BE2C (cell line): ENCODE data around the gene MKRN2OS. TPM values are rescaled to one million over a fixed set of nuclear protein-coding genes. Genes with fewer than 3 reads are reported as not detected.

Experiments used
- DNase-seq: peaks from one replicate; pipeline ENCODE4 v3.0.0-alpha.2; 2020
- H3K27me3 ChIP-seq: fragments of 250-450 bp; sonication (Bioruptor Pico); 2 replicates; pipeline ENCODE4 v1.5.1; 2020; ENCODE audit warnings: mild to moderate bottlenecking
- H3K36me3 ChIP-seq: fragments of 250-450 bp; sonication (Bioruptor Pico); 2 replicates; pipeline ENCODE4 v1.5.1; 2020; ENCODE audit warnings: mild to moderate bottlenecking
- H3K4me1 ChIP-seq: fragments of 250-450 bp; sonication (Bioruptor Pico); 2 replicates; pipeline ENCODE4 v1.5.1; 2020
- H3K4me3 ChIP-seq: 2 replicates; pipeline ENCODE4 v1.5.1; 2011; ENCODE audit warnings: low read depth, low read length
- H3K9me3 ChIP-seq: fragments of 250-450 bp; sonication (Bioruptor Pico); 2 replicates; pipeline ENCODE4 v1.5.1; 2020
- polyA plus RNA-seq: library from polyadenylated mRNA; unstranded; fragments of >200 nt; gene quantifications from one replicate; pipeline ENCODE4 v1.2.1, GENCODE V29; 2012; ENCODE audit warnings: low read depth, missing spikeins; ENCODE audit not compliant: insufficient read length, insufficient read depth
- TF ChIP-seq, protein P1 (sequence below): IDR thresholded peaks from 2 replicates; pipeline ENCODE4 v1.5.1; 2012; ENCODE audit warnings: mild to moderate bottlenecking, low read depth, low read length

MKRN2OS gene, protein sequence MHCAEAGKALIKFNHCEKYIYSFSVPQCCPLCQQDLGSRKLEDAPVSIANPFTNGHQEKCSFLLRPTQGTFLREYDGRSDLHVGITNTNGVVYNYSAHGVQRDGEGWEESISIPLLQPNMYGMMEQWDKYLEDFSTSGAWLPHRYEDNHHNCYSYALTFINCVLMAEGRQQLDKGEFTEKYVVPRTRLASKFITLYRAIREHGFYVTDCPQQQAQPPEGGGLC
- 0.49 TPM for polyA plus RNA-seq

DNA sequence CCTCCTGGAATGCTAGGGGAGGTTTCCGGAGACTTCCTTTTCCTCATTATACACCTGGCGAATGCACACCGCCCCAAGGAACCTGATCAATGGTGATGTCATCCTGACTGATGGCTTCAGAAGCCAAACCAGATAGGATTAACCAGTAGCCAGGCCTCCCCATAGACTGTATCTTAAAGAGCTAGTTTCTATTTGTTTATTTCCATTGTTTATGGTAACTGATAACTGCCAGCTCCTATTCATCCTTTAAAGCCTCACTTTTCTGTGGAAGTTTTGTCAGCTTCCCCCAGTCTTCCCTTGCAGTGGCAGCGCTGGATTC, at the start of gene MKRN2OS:
MKRN2OS (minus strand) TSS at position 27 of the 319 bp plus-strand sequence. CDS start 35 bp downstream, outside the sequence.
- DNase-seq: no peak
- Histone ChIP-seq H3K36me3 (no peaks in the 10 kb centered on the region), H3K9me3 (no peaks in the 10 kb centered on the region), H3K4me1 (no peaks in the 10 kb centered on the region), H3K4me3 (no peak within 1 kb of the TSS), H3K27me3 (no peaks in the 10 kb centered on the region)
- TF ChIP-seq, protein P1, sequence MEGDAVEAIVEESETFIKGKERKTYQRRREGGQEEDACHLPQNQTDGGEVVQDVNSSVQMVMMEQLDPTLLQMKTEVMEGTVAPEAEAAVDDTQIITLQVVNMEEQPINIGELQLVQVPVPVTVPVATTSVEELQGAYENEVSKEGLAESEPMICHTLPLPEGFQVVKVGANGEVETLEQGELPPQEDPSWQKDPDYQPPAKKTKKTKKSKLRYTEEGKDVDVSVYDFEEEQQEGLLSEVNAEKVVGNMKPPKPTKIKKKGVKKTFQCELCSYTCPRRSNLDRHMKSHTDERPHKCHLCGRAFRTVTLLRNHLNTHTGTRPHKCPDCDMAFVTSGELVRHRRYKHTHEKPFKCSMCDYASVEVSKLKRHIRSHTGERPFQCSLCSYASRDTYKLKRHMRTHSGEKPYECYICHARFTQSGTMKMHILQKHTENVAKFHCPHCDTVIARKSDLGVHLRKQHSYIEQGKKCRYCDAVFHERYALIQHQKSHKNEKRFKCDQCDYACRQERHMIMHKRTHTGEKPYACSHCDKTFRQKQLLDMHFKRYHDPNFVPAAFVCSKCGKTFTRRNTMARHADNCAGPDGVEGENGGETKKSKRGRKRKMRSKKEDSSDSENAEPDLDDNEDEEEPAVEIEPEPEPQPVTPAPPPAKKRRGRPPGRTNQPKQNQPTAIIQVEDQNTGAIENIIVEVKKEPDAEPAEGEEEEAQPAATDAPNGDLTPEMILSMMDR: no peak

DNA sequence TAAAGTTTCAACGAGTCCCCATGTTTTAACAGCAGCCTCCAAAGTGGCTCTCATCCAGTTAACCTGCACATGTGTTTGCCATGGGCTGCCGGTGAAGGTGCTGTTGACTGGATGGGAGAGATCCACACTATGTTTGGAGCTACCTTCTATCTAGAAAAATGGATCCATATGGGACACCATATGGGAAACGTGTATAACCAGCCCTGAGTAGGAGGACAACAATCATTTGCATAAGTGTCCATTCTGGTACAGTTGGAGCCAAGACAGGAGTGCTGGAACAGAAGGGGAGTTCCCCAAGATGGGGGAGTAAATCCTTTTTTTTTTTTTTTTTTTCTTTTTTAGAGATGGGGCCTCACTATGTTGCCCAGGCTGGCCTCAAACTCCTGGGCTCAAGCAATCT, 48.2 kb upstream of the MKRN2OS start:
- Histone ChIP-seq H3K27me3 (no peaks in the 10 kb centered on the region), H3K36me3 (peaks cover 14% of the 10 kb centered on the region), H3K4me3 (no peak overlapping the region), H3K9me3 (no peaks in the 10 kb centered on the region), H3K4me1 (no peaks in the 10 kb centered on the region)
- DNase-seq: no peak
- TF ChIP-seq, protein P1: no peak

DNA sequence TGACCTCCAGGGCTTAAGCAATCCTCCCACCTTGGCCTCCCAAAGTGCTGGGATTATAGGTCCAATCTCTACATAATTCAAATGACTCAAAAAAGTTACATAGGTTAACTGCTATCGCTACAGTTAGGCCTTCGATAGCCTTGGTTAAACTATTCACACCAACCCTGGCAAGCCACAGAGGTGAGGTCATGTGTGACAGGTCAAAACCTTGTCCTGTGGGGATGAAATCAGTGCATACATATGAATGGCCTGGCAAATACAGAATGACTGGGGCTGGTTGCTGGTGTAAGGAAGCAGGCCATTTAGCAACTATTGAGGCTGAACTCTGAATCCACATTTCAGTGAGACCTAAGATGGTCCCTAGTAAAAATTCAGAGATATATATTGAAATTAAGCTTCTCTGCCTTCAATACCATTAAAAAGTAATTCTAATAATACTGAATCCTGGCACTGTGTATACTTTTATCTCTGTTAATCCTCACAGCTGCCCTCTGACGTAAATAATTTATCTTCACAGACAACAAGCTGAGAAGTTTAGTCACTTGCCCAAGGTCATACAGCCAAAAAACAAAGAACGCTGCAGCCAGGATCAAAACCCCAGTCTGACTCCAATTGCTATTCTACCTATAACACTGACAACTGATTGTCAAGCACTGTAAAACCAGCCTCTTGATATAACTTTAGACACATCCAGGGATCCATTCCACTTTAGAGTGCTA, 46.9 kb upstream of the MKRN2OS start:
- DNase-seq: no peak
- Histone ChIP-seq H3K4me3 (no peak overlapping the region), H3K4me1 (no peaks in the 10 kb centered on the region), H3K36me3 (peaks cover 11% of the 10 kb centered on the region; the same call in 1 of the 2 replicates), H3K27me3 (no peaks in the 10 kb centered on the region), H3K9me3 (no peaks in the 10 kb centered on the region)
- TF ChIP-seq, protein P1: no peak

DNA sequence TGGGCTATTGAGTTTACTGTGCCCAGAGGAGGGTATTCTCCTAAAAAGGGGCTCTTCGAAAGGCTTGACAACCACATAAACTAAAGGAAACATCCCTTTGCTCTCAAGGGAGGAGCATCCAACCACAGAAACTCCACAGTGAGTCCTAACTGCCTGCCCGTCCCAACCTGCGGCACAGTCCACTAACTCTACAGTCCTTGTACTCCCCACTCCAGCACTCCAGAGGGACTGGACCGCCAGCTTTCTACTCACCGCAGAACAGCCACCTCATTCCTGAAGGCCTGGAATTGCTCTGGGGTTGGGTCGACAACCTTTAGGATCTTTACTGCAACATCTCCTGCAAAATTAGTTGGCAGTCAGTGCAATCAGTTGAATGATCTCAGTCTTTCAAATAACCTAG, 46.2 kb upstream of the MKRN2OS start:
- no peaks in the 10 kb centered on the region for H3K9me3 ChIP-seq
- no peaks in the 10 kb centered on the region for H3K27me3 ChIP-seq
- H3K4me3 ChIP-seq: no peak overlapping the region
- TF ChIP-seq, protein P1: no peak
- H3K4me1 ChIP-seq: no peaks in the 10 kb centered on the region
- peaks cover 11% of the 10 kb centered on the region for H3K36me3 ChIP-seq
- no peak for DNase-seq

DNA sequence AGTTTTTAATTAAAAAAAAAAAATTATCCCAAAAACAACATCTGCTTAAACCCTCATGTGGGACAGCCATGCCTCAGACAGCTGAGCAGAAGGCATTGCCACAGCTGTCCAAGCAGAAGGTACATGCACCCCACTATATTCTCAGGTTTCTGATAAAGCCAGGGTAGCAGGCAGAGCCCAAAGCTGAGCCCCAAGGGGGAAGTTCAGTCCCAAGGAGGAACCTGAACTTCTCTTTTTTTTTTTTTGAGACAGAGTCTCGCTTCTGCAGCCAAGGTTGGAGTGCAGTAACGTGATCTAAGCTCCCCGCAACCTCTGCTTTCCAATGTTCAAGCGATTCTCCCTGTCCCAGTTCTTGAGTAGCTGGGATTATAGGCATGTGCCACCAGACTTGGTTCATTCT, 44.8 kb upstream of the MKRN2OS start:
- no peak overlapping the region for H3K4me3 ChIP-seq
- no peaks in the 10 kb centered on the region for H3K27me3 ChIP-seq
- no peaks in the 10 kb centered on the region for H3K4me1 ChIP-seq
- H3K9me3 ChIP-seq: no peaks in the 10 kb centered on the region
- TF ChIP-seq, protein P1: no peak
- H3K36me3 ChIP-seq: peaks cover 13% of the 10 kb centered on the region
- DNase-seq: no peak
